ENCODE measurements around the gene KLHL29.
A peak's percentile ranks its signal among the peaks of the same experiment; 100 is the strongest.

KLHL29 gene

GRCh38 chr2:23505984-23506380 lies 121.0 kb downstream of the KLHL29 start:
- Histone ChIP-seq H3K27ac (ENCODE audit: low read depth in 2 of 2, low read length in 2 of 2) (no peak overlapping the region), H3K4me1 (ENCODE audit: control insufficient read depth in 2 of 2, insufficient read depth in 2 of 2, low read length in 2 of 2) (no peaks in the 10 kb centered on the region), H3K9ac (ENCODE audit: low read depth in 1 of 2, low read length in 2 of 2) (no peak overlapping the region), H3K36me3 (ENCODE audit: control insufficient read depth in 2 of 2, insufficient read depth in 2 of 2, low read length in 2 of 2) (no peaks in the 10 kb centered on the region), H3K4me3 (ENCODE audit: low read length in 2 of 2) (no peak overlapping the region), H3K27me3 (ENCODE audit: control insufficient read depth in 2 of 2, insufficient read depth in 2 of 2, low read length in 2 of 2) (no peaks in the 10 kb centered on the region), H3K9me3 (ENCODE audit: control insufficient read depth in 2 of 2, low read length in 2 of 2) (no peaks in the 10 kb centered on the region)

- Histone ChIP-seq H3K27ac (ENCODE audit: low read depth in 2 of 2, low read length in 2 of 2) (no peak overlapping the region), H3K27me3 (ENCODE audit: control insufficient read depth in 2 of 2, insufficient read depth in 2 of 2, low read length in 2 of 2) (no peaks in the 10 kb centered on the region), H3K4me1 (ENCODE audit: control insufficient read depth in 2 of 2, insufficient read depth in 2 of 2, low read length in 2 of 2) (no peaks in the 10 kb centered on the region)
These were observed 121.7 kb downstream of the KLHL29 start for GRCh38 chr2:23506531-23507266.

GRCh38 chr2:23507267-23508065 lies 122.5 kb downstream of the KLHL29 start:
- Histone ChIP-seq H3K4me1 (ENCODE audit: control insufficient read depth in 2 of 2, insufficient read depth in 2 of 2, low read length in 2 of 2) (no peaks in the 10 kb centered on the region), H3K27ac (ENCODE audit: low read depth in 2 of 2, low read length in 2 of 2) (no peak overlapping the region), H3K9ac (ENCODE audit: low read depth in 1 of 2, low read length in 2 of 2) (no peak overlapping the region), H3K4me3 (ENCODE audit: low read length in 2 of 2) (no peak overlapping the region), H3K9me3 (ENCODE audit: control insufficient read depth in 2 of 2, low read length in 2 of 2) (no peaks in the 10 kb centered on the region), H3K36me3 (ENCODE audit: control insufficient read depth in 2 of 2, insufficient read depth in 2 of 2, low read length in 2 of 2) (no peaks in the 10 kb centered on the region), H3K27me3 (ENCODE audit: control insufficient read depth in 2 of 2, insufficient read depth in 2 of 2, low read length in 2 of 2) (no peaks in the 10 kb centered on the region)

More at GRCh38 chr2:23506531-23507266, 121.7 kb downstream of the KLHL29 start:
- no peak overlapping the region for H3K9ac ChIP-seq (ENCODE audit: low read depth in 1 of 2, low read length in 2 of 2)
- H3K4me3 ChIP-seq (ENCODE audit: low read length in 2 of 2) = no peak overlapping the region
- H3K36me3 ChIP-seq (ENCODE audit: control insufficient read depth in 2 of 2, insufficient read depth in 2 of 2, low read length in 2 of 2) = no peaks in the 10 kb centered on the region
- no peaks in the 10 kb centered on the region for H3K9me3 ChIP-seq (ENCODE audit: control insufficient read depth in 2 of 2, low read length in 2 of 2)

DNA sequence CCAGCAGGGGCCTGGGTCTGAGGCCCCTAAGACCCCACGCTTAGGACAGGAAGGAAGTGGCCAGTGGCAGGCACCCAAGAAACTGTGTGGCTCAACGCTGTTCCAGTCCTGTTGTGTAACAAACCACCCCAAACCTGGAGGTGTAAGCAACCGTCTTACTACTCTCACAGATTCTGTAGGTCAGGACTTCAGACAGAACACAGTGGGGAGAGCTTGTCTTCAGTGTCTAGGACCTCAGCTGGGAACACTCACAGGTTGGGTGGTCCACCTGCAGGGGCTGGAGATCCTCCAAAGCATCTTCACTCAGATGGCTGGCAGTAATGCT lies 123.0 kb downstream of the KLHL29 start:
- no peak overlapping the region for H3K9ac ChIP-seq (ENCODE audit: low read depth in 1 of 2, low read length in 2 of 2)
- H3K4me1 ChIP-seq (ENCODE audit: control insufficient read depth in 2 of 2, insufficient read depth in 2 of 2, low read length in 2 of 2) = no peaks in the 10 kb centered on the region
- no peaks in the 10 kb centered on the region for H3K36me3 ChIP-seq (ENCODE audit: control insufficient read depth in 2 of 2, insufficient read depth in 2 of 2, low read length in 2 of 2)
- H3K4me3 ChIP-seq (ENCODE audit: low read length in 2 of 2) = no peak overlapping the region
- no peaks in the 10 kb centered on the region for H3K27me3 ChIP-seq (ENCODE audit: control insufficient read depth in 2 of 2, insufficient read depth in 2 of 2, low read length in 2 of 2)
- no peak overlapping the region for H3K27ac ChIP-seq (ENCODE audit: low read depth in 2 of 2, low read length in 2 of 2)
- H3K9me3 ChIP-seq (ENCODE audit: control insufficient read depth in 2 of 2, low read length in 2 of 2) = no peaks in the 10 kb centered on the region

DNA sequence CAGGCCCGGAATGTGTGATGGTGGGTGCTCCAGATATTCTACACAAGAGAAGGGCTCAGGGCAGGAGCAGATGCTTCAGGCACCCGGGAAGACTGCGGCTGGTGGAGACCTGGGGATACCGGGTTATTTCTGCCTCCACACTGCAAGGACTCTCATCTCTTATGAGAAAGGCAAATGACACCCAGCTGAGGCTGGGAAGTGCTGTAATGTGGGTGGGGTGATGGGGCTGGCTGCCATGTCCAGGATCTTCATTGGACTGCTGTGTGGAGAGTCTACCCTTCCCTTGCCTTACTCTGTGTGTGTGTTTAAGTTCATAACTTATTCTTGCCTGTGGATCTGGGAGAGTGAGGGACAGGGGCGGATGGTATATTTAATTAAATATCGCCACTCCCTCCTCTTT lies 124.1 kb downstream of the KLHL29 start:
- no peaks in the 10 kb centered on the region for H3K9me3 ChIP-seq (ENCODE audit: control insufficient read depth in 2 of 2, low read length in 2 of 2)
- H3K4me1 ChIP-seq (ENCODE audit: control insufficient read depth in 2 of 2, insufficient read depth in 2 of 2, low read length in 2 of 2) = peaks cover 0 to 7% of the 10 kb centered on the region in 2 donors
- no peak overlapping the region for H3K9ac ChIP-seq (ENCODE audit: low read depth in 1 of 2, low read length in 2 of 2)
- no peaks in the 10 kb centered on the region for H3K27me3 ChIP-seq (ENCODE audit: control insufficient read depth in 2 of 2, insufficient read depth in 2 of 2, low read length in 2 of 2)
- H3K27ac ChIP-seq (ENCODE audit: low read depth in 2 of 2, low read length in 2 of 2) = no peak overlapping the region
- no peak overlapping the region for H3K4me3 ChIP-seq (ENCODE audit: low read length in 2 of 2)
- H3K36me3 ChIP-seq (ENCODE audit: control insufficient read depth in 2 of 2, insufficient read depth in 2 of 2, low read length in 2 of 2) = no peaks in the 10 kb centered on the region

- H3K4me1 ChIP-seq (ENCODE audit: control insufficient read depth in 2 of 2, insufficient read depth in 2 of 2, low read length in 2 of 2) = peaks cover 0 to 7% of the 10 kb centered on the region in 2 donors
These were observed 124.8 kb downstream of the KLHL29 start for GRCh38 chr2:23509596-23510292.

GRCh38 chr2:23510471-23510870 lies 125.5 kb downstream of the KLHL29 start:
- Histone ChIP-seq H3K9me3 (ENCODE audit: control insufficient read depth in 2 of 2, low read length in 2 of 2) (no peaks in the 10 kb centered on the region), H3K27me3 (ENCODE audit: control insufficient read depth in 2 of 2, insufficient read depth in 2 of 2, low read length in 2 of 2) (no peaks in the 10 kb centered on the region), H3K27ac (ENCODE audit: low read depth in 2 of 2, low read length in 2 of 2) (no peak overlapping the region), H3K4me1 (ENCODE audit: control insufficient read depth in 2 of 2, insufficient read depth in 2 of 2, low read length in 2 of 2) (peaks cover 0 to 7% of the 10 kb centered on the region in 2 donors), H3K36me3 (ENCODE audit: control insufficient read depth in 2 of 2, insufficient read depth in 2 of 2, low read length in 2 of 2) (no peaks in the 10 kb centered on the region), H3K9ac (ENCODE audit: low read depth in 1 of 2, low read length in 2 of 2) (no peak overlapping the region), H3K4me3 (ENCODE audit: low read length in 2 of 2) (no peak overlapping the region)

More at GRCh38 chr2:23509596-23510292, 124.8 kb downstream of the KLHL29 start:
- H3K27ac ChIP-seq (ENCODE audit: low read depth in 2 of 2, low read length in 2 of 2) = no peak overlapping the region
- H3K4me3 ChIP-seq (ENCODE audit: low read length in 2 of 2) = no peak overlapping the region
- H3K36me3 ChIP-seq (ENCODE audit: control insufficient read depth in 2 of 2, insufficient read depth in 2 of 2, low read length in 2 of 2) = no peaks in the 10 kb centered on the region
- H3K9ac ChIP-seq (ENCODE audit: low read depth in 1 of 2, low read length in 2 of 2) = no peak overlapping the region
- H3K27me3 ChIP-seq (ENCODE audit: control insufficient read depth in 2 of 2, insufficient read depth in 2 of 2, low read length in 2 of 2) = no peaks in the 10 kb centered on the region
- no peaks in the 10 kb centered on the region for H3K9me3 ChIP-seq (ENCODE audit: control insufficient read depth in 2 of 2, low read length in 2 of 2)

- H3K27me3 ChIP-seq (ENCODE audit: control insufficient read depth in 2 of 2, insufficient read depth in 2 of 2, low read length in 2 of 2) = no peaks in the 10 kb centered on the region
- H3K36me3 ChIP-seq (ENCODE audit: control insufficient read depth in 2 of 2, insufficient read depth in 2 of 2, low read length in 2 of 2) = no peaks in the 10 kb centered on the region
- H3K4me3 ChIP-seq (ENCODE audit: low read length in 2 of 2) = no peak overlapping the region
- peak overlapping the region in 1 of 2 donors; percentile 1 for H3K27ac ChIP-seq (ENCODE audit: low read depth in 2 of 2, low read length in 2 of 2)
- H3K4me1 ChIP-seq (ENCODE audit: control insufficient read depth in 2 of 2, insufficient read depth in 2 of 2, low read length in 2 of 2) = peaks cover 0 to 7% of the 10 kb centered on the region in 2 donors
- no peak overlapping the region for H3K9ac ChIP-seq (ENCODE audit: low read depth in 1 of 2, low read length in 2 of 2)
- H3K9me3 ChIP-seq (ENCODE audit: control insufficient read depth in 2 of 2, low read length in 2 of 2) = no peaks in the 10 kb centered on the region
These were observed 127.8 kb downstream of the KLHL29 start for GRCh38 chr2:23512778-23513177.

DNA sequence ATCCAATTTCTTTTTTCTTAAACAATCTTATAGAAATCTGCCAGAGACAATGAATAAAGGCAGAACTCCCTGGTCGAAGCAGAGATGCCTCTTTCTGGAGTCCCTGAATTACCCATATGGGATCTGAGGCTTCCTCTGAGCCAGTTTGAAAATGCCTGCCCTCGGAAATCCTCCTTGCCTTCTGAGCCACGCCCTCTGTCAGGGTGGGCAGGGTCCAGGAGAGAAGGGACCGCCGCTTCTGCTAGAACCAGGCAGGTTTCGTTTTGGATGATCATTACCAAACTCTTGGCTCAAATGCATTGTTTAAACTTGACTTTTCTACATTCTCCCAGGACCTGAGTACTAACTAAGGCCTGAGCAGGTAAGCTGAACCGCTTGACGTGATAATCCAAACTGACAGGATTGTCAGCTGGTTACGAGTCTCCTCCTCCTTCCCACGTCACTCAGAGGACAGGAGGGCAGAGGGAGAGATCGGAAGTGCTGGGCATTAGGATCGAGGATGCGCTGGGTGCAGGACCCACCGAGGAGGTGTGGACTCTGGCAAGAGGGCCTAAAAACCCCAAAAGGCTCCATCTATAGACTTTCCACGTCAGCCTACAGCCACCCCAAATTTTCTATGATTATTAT lies 128.4 kb downstream of the KLHL29 start:
- Histone ChIP-seq H3K27me3 (ENCODE audit: control insufficient read depth in 2 of 2, insufficient read depth in 2 of 2, low read length in 2 of 2) (no peaks in the 10 kb centered on the region), H3K4me3 (ENCODE audit: low read length in 2 of 2) (peak overlapping the region; percentile 37 to 51), H3K36me3 (ENCODE audit: control insufficient read depth in 2 of 2, insufficient read depth in 2 of 2, low read length in 2 of 2) (no peaks in the 10 kb centered on the region), H3K9ac (ENCODE audit: low read depth in 1 of 2, low read length in 2 of 2) (no peak overlapping the region), H3K27ac (ENCODE audit: low read depth in 2 of 2, low read length in 2 of 2) (peak overlapping the region in 1 of 2 donors; percentile 1), H3K4me1 (ENCODE audit: control insufficient read depth in 2 of 2, insufficient read depth in 2 of 2, low read length in 2 of 2) (peaks cover 0 to 7% of the 10 kb centered on the region in 2 donors), H3K9me3 (ENCODE audit: control insufficient read depth in 2 of 2, low read length in 2 of 2) (no peaks in the 10 kb centered on the region)
